ENCODE measurements around the gene ATP6V1B1.

Gene ATP6V1B1

GRCh38 chr2:70977605-70978205 is 42.0 kb downstream of the ATP6V1B1 start:
- TF ChIP-seq EZH2 (IDR thresholded peaks at IDR 0.05), result no peak

DNA sequence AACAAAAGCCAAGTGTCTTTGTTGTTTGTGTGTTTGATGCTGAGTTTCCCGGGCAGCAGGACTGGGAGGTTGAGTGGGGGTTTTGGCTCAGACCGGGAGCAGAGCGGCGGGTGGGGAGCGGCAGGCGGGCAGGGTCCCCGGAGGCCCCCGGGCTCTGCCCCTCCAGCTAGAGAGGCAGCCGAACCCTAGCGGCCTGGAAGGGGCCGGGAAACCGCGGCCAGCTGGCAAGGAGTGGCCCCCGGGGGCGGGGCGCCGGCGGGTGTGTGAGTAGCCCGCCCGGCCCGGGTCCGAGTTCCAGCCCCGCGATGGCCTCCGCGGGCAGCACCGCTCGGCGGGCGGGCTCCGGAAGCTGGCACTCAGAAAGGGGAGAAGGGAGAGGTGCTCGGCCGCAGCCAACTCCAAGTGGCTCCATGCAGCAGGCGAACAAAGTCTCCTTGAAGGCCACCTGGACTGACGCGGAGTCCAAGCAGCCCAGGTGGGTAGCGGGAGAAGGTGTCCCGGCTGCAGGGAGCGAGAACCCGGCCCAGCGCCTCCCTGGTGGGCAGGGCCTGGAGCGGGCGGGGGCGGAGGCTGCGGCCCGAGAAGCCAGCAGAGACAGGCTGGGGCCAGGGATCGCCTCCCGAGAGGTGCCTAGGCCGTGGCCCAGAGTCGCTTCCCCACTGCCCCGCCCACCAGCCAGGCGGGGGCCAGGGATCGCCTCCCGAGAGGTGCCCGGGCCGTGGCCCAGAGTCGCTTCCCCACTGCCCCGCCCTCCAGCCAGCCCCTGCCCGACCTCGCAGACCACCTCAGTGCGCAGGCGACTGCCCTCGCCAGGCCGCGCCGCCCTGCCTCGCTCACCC is 42.9 kb downstream of the ATP6V1B1 start, which contains the start of gene ANKRD53:
Gene ANKRD53, plus strand, starts transcription at position 290 of the 839 bp plus-strand sequence. Its CDS starts 16 bp downstream, at position 306.
- H3K27ac ChIP-seq, result no peak within 1 kb of the TSS
- no peak for DNase-seq (ENCODE audit: low read depth, low spot score)

More at GRCh38 chr2:70977605-70978205, 42.0 kb downstream of the ATP6V1B1 start:
- Histone ChIP-seq H3K36me3 (ENCODE audit: insufficient read depth, low read length) (no peaks in the 10 kb centered on the region), H3K27ac (no peak overlapping the region), H3K9ac (ENCODE audit: insufficient read length) (no peak overlapping the region), H3K9me3 (ENCODE audit: low read depth, low read length) (no peaks in the 10 kb centered on the region), H3K4me3 (no peak overlapping the region)
- no peak for DNase-seq (ENCODE audit: low read depth, low spot score)

GRCh38 chr2:70979180-70979488 is 43.4 kb downstream of the ATP6V1B1 start:
- no peak for DNase-seq (ENCODE audit: low read depth, low spot score)
- Histone ChIP-seq H3K9ac (ENCODE audit: insufficient read length) (no peak overlapping the region), H3K4me3 (no peak overlapping the region), H3K9me3 (ENCODE audit: low read depth, low read length) (no peaks in the 10 kb centered on the region), H3K36me3 (ENCODE audit: insufficient read depth, low read length) (no peaks in the 10 kb centered on the region), H3K27ac (no peak overlapping the region)
- TF ChIP-seq FOXP2 (optimal IDR thresholded peaks at IDR 0.05; ENCODE audit: control extremely low read depth, extremely low read length, insufficient read depth) (no peak), EZH2 (IDR thresholded peaks at IDR 0.05) (no peak)

More for the DNA sequence above, 42.9 kb downstream of the ATP6V1B1 start, which contains the start of gene ANKRD53:
- Histone ChIP-seq H3K4me3 (no peak within 1 kb of the TSS), H3K9ac (ENCODE audit: insufficient read length) (no peak within 1 kb of the TSS), H3K9me3 (ENCODE audit: low read depth, low read length) (no peaks in the 10 kb centered on the region), H3K36me3 (ENCODE audit: insufficient read depth, low read length) (no peaks in the 10 kb centered on the region)
- TF ChIP-seq POLR2AphosphoS5 (IDR thresholded peaks at IDR 0.05; ENCODE audit: borderline replicate concordance, low read depth, low read length) (no peak), FOXP2 (optimal IDR thresholded peaks at IDR 0.05; ENCODE audit: control extremely low read depth, extremely low read length, insufficient read depth) (no peak), EZH2 (IDR thresholded peaks at IDR 0.05) (no peak)

GRCh38 chr2:70979626-70980025 is 43.9 kb downstream of the ATP6V1B1 start:
- Histone ChIP-seq H3K4me3 (no peak overlapping the region), H3K27ac (no peak overlapping the region), H3K36me3 (ENCODE audit: insufficient read depth, low read length) (no peaks in the 10 kb centered on the region), H3K9me3 (ENCODE audit: low read depth, low read length) (no peaks in the 10 kb centered on the region), H3K9ac (ENCODE audit: insufficient read length) (no peak overlapping the region)
- TF ChIP-seq POLR2AphosphoS5 (IDR thresholded peaks at IDR 0.05; ENCODE audit: borderline replicate concordance, low read depth, low read length) (no peak), EZH2 (IDR thresholded peaks at IDR 0.05) (no peak), FOXP2 (optimal IDR thresholded peaks at IDR 0.05; ENCODE audit: control extremely low read depth, extremely low read length, insufficient read depth) (no peak)
- DNase-seq (ENCODE audit: low read depth, low spot score), result no peak

GRCh38 chr2:70981421-70981820 is 45.7 kb downstream of the ATP6V1B1 start:
- Histone ChIP-seq H3K27ac (no peak overlapping the region), H3K9ac (ENCODE audit: insufficient read length) (no peak overlapping the region), H3K36me3 (ENCODE audit: insufficient read depth, low read length) (peaks cover 7% of the 10 kb centered on the region; the same call in 1 of the 2 replicates), H3K4me3 (no peak overlapping the region), H3K9me3 (ENCODE audit: low read depth, low read length) (no peaks in the 10 kb centered on the region)
- TF ChIP-seq FOXP2 (optimal IDR thresholded peaks at IDR 0.05; ENCODE audit: control extremely low read depth, extremely low read length, insufficient read depth) (no peak), EZH2 (IDR thresholded peaks at IDR 0.05) (no peak), POLR2AphosphoS5 (IDR thresholded peaks at IDR 0.05; ENCODE audit: borderline replicate concordance, low read depth, low read length) (no peak)
- no peak for DNase-seq (ENCODE audit: low read depth, low spot score)

DNA sequence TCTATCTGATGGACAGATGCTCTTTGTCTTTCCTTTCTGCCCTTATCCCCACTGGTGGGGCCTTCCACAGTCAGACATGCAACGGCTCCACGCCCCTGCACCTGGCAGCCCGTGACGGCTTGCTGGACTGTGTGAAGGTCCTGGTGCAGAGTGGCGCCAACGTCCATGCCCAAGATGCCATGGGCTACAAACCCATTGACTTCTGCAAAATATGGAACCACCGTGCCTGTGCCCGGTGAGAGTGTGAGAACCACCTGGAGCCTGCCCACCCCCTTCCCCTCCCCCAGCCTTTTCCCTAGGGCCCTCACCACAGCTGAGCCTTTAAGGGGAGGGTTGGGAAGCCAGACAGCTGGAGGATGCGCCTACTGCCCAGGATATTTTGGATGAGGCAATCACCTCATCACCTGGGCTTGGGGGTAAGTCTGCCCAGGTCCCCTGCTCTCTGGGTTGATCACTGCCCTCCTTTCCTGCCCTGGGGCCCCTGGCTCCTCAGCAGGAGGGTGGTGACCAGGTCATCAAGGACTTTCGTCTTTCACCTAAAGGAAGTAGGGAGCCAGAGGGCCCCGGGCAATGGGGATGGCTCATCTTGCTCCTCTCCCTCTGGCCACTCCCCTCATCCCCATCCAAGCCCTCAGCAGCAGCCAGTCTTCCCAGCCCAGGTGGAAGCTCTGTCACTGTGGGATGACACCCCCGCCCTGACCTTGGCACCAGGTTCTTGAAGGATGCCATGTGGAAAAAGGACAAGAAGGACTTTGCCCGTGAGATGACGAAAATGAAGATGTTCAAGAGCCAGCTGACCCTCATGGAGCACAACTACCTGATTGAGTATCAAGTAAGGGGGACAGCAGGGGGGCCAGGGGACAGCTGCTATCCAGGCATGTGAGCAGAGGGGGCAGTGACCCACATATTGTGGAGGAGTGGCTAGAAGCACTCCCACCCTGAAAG is 46.4 kb downstream of the ATP6V1B1 start:
- no peak overlapping the region for H3K4me3 ChIP-seq
- DNase-seq (ENCODE audit: low read depth, low spot score), result no peak
- TF ChIP-seq POLR2AphosphoS5 (IDR thresholded peaks at IDR 0.05; ENCODE audit: borderline replicate concordance, low read depth, low read length), result no peak
- TF ChIP-seq EZH2 (IDR thresholded peaks at IDR 0.05), result no peak
- TF ChIP-seq FOXP2 (optimal IDR thresholded peaks at IDR 0.05; ENCODE audit: control extremely low read depth, extremely low read length, insufficient read depth), result no peak
- peaks cover 13% of the 10 kb centered on the region; the same call in 1 of the 2 replicates for H3K36me3 ChIP-seq (ENCODE audit: insufficient read depth, low read length)
- no peaks in the 10 kb centered on the region for H3K9me3 ChIP-seq (ENCODE audit: low read depth, low read length)
- H3K9ac ChIP-seq (ENCODE audit: insufficient read length), result no peak overlapping the region
- no peak overlapping the region for H3K27ac ChIP-seq

DNA sequence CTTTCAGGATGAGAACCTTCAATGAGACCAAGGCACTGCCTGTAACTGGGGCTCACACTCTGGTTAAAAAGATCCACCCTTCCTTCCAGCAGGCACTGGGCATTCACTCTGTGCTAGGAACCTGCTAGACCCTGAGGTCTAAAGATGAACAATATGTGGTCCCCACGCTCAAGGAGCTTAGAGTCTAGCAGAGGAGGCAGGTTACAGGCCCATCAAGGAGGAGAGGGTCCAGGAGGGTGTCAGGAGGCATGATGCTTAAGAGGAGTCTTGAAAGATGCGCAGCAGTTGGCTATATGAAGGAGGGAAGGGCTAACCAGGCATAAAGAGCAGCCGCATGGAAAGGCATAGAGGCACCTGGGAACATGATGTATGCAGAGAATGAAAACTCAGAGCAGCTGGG is 47.3 kb downstream of the ATP6V1B1 start:
- Histone ChIP-seq H3K36me3 (ENCODE audit: insufficient read depth, low read length) (peaks cover 16% of the 10 kb centered on the region; the same call in 1 of the 2 replicates), H3K9me3 (ENCODE audit: low read depth, low read length) (no peaks in the 10 kb centered on the region), H3K4me3 (no peak overlapping the region), H3K9ac (ENCODE audit: insufficient read length) (no peak overlapping the region), H3K27ac (no peak overlapping the region)
- TF ChIP-seq EZH2 (IDR thresholded peaks at IDR 0.05) (no peak), FOXP2 (optimal IDR thresholded peaks at IDR 0.05; ENCODE audit: control extremely low read depth, extremely low read length, insufficient read depth) (no peak), POLR2AphosphoS5 (IDR thresholded peaks at IDR 0.05; ENCODE audit: borderline replicate concordance, low read depth, low read length) (no peak)
- DNase-seq (ENCODE audit: low read depth, low spot score), result no peak
